Stomach (tissue), 4 donors: ENCODE data around the gene SVIL.

Experiments
- CTCF ChIP-seq, 7 experiments: fragments of 450-650 bp in 4 of 7; fragments of 200-600 bp in 3 of 7; sonication (generic) in 3 of 7; IDR thresholded peaks; one replicate each; pipeline ENCODE4 v1.5.1; 2016 to 2019; ENCODE audit warnings: antibody characterized with exemption in 7 of 7, control low read depth in 2 of 7, mild to moderate bottlenecking in 1 of 7
- EP300 ChIP-seq: sonication (generic); formaldehyde crosslinking; IDR thresholded peaks from one replicate; pipeline ENCODE4 v1.6.1; 2017; ENCODE audit warnings: antibody characterized with exemption
- POLR2A ChIP-seq, 4 donors: fragments of 450-650 bp; IDR thresholded peaks; one replicate each; pipeline ENCODE4 v1.6.1; 2016; ENCODE audit warnings: antibody characterized with exemption in 4 of 4, control low read depth in 2 of 4, mild to moderate bottlenecking in 1 of 4, moderate library complexity in 1 of 4
- POLR2AphosphoS5 ChIP-seq, 3 donors: sonication (generic); formaldehyde crosslinking; IDR thresholded peaks; one replicate each; pipeline ENCODE4 v1.6.1; 2016; ENCODE audit warnings: antibody characterized with exemption in 3 of 3

GRCh38 chr10:29427667-29428066 lies 207.1 kb downstream of the SVIL start:
- TF ChIP-seq POLR2A (IDR thresholded peaks at IDR 0.05) (no peak), CTCF (IDR thresholded peaks at IDR 0.05) (no peak), POLR2AphosphoS5 (IDR thresholded peaks at IDR 0.05) (no peak), EP300 (no peak)
